Neural progenitor cell (in vitro differentiated cells): ENCODE results near the gene ZNF234. TPM values are rescaled to one million over a fixed set of nuclear protein-coding genes. Genes with fewer than 3 reads are reported as not detected.

Experiments used
- DNase-seq: peaks from one replicate; pipeline ENCODE4 v3.0.0-alpha.2; 2016; ENCODE audit warnings: low spot score
- H2AFZ ChIP-seq: fragments of 200-600 bp; sonication (generic); replicated peaks from 2 replicates; pipeline ENCODE4 v1.6.1; 2016; ENCODE audit warnings: antibody characterized with exemption
- H3F3A ChIP-seq: fragments of 200-600 bp; sonication (generic); 2 replicates; pipeline ENCODE4 v1.6.1; 2016; ENCODE audit warnings: antibody characterized with exemption, low read depth
- H3K27ac ChIP-seq: fragments of 200-600 bp; sonication (generic); 2 replicates; pipeline ENCODE4 v1.5.1; 2016; ENCODE audit warnings: mild to moderate bottlenecking
- H3K27me3 ChIP-seq: fragments of 200-600 bp; sonication (generic); 2 replicates; pipeline ENCODE4 v1.6.1; 2016; ENCODE audit warnings: mild to moderate bottlenecking, moderate library complexity
- H3K36me3 ChIP-seq: fragments of 200-600 bp; sonication (generic); 2 replicates; pipeline ENCODE4 v1.5.1; 2016
- H3K4me1 ChIP-seq: fragments of 200-600 bp; sonication (generic); 2 replicates; pipeline ENCODE4 v1.6.1; 2016; ENCODE audit warnings: mixed run types
- H3K4me2 ChIP-seq: fragments of 200-600 bp; sonication (generic); 2 replicates; pipeline ENCODE4 v1.6.1; 2016
- H3K4me3 ChIP-seq: fragments of 200-600 bp; sonication (generic); 2 replicates; pipeline ENCODE4 v1.5.1; 2016
- H3K79me2 ChIP-seq: fragments of 200-600 bp; sonication (generic); 2 replicates; pipeline ENCODE4 v1.6.1; 2016; ENCODE audit warnings: low read depth
- H3K9ac ChIP-seq: fragments of 200-600 bp; sonication (generic); 2 replicates; pipeline ENCODE4 v1.6.1; 2016
- H3K9me3 ChIP-seq: fragments of 200-600 bp; sonication (generic); 2 replicates; pipeline ENCODE4 v1.5.1; 2016; ENCODE audit warnings: low read depth
- H4K20me1 ChIP-seq: fragments of 200-600 bp; sonication (generic); 2 replicates; pipeline ENCODE4 v1.6.1; 2016; ENCODE audit warnings: low read depth
- H3K27ac Mint-ChIP-seq: 3 replicates; pipeline ENCODE4 v1.8.0; 2021; ENCODE audit warnings: mixed read lengths
- H3K27me3 Mint-ChIP-seq: 2 replicates; pipeline ENCODE4 v1.8.0; 2022; ENCODE audit warnings: low read depth, mild to moderate bottlenecking, inconsistent platforms, moderate library complexity, mixed read lengths; ENCODE audit not compliant: insufficient read depth
- H3K36me3 Mint-ChIP-seq: 3 replicates; pipeline ENCODE4 v1.8.0; 2021; ENCODE audit warnings: mixed read lengths
- H3K4me1 Mint-ChIP-seq: 3 replicates; pipeline ENCODE4 v1.8.0; 2021; ENCODE audit warnings: mixed read lengths
- H3K4me3 Mint-ChIP-seq: 3 replicates; pipeline ENCODE4 v1.8.0; 2021; ENCODE audit warnings: mild to moderate bottlenecking, moderate library complexity, mixed read lengths
- H3K9me3 Mint-ChIP-seq: 3 replicates; pipeline ENCODE4 v1.8.0; 2020; ENCODE audit warnings: mixed read lengths
- EZH2 ChIP-seq: fragments of 200-600 bp; sonication (generic); IDR thresholded peaks from 2 replicates; pipeline ENCODE4 v1.6.1; 2017; ENCODE audit warnings: antibody characterized with exemption, mild to moderate bottlenecking, moderate library complexity
- EZH2phosphoT487 ChIP-seq: fragments of 200-600 bp; sonication (generic); IDR thresholded peaks from 2 replicates; pipeline ENCODE4 v1.6.1; 2017; ENCODE audit warnings: antibody characterized with exemption
- total RNA-seq: library from RNA; depleted of rRNA; stranded (reverse); fragments of >200 nt; gene quantifications from 2 replicates; pipeline ENCODE4 v1.2.3, GENCODE V29; 2015; ENCODE audit warnings: low replicate concordance
- TF ChIP-seq, protein P1 (sequence below): fragments of 200-600 bp; sonication (generic); IDR thresholded peaks from 2 replicates; pipeline ENCODE4 v1.5.1; 2017; ENCODE audit warnings: antibody characterized with exemption, mild to moderate bottlenecking

The ZNF234 gene
- total RNA-seq, 1 donor from 2014 or later: 14.1 TPM

DNA sequence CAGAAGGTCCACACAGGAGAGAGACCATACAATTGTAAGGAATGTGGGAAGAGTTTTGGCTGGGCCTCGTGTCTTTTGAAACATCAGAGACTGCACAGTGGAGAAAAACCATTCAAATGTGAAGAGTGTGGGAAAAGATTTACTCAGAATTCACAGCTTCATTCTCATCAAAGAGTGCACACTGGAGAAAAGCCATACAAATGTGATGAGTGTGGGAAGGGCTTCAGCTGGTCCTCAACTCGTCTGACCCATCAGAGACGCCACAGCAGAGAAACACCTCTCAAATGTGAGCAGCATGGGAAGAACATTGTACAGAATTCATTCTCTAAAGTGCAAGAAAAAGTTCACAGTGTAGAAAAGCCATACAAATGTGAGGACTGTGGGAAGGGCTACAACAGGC lies 33.6 kb upstream of the ZNF234 start:
- Histone ChIP-seq H2AFZ (no peak overlapping the region), H3K36me3 (peaks cover 48% of the 10 kb centered on the region), H4K20me1 (no peaks in the 10 kb centered on the region), H3K4me2 (no peak overlapping the region), H3F3A (peaks cover 17% of the 10 kb centered on the region), H3K27ac (no peak overlapping the region), H3K9me3 (peaks cover 36% of the 10 kb centered on the region), H3K27me3 (no peaks in the 10 kb centered on the region), H3K9ac (no peak overlapping the region), H3K79me2 (peaks cover 10% of the 10 kb centered on the region), H3K4me3 (no peak overlapping the region), H3K4me1 (no peaks in the 10 kb centered on the region)
- TF ChIP-seq EZH2phosphoT487 (no peak), EZH2 (no peak)
- TF ChIP-seq, protein P1, sequence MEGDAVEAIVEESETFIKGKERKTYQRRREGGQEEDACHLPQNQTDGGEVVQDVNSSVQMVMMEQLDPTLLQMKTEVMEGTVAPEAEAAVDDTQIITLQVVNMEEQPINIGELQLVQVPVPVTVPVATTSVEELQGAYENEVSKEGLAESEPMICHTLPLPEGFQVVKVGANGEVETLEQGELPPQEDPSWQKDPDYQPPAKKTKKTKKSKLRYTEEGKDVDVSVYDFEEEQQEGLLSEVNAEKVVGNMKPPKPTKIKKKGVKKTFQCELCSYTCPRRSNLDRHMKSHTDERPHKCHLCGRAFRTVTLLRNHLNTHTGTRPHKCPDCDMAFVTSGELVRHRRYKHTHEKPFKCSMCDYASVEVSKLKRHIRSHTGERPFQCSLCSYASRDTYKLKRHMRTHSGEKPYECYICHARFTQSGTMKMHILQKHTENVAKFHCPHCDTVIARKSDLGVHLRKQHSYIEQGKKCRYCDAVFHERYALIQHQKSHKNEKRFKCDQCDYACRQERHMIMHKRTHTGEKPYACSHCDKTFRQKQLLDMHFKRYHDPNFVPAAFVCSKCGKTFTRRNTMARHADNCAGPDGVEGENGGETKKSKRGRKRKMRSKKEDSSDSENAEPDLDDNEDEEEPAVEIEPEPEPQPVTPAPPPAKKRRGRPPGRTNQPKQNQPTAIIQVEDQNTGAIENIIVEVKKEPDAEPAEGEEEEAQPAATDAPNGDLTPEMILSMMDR: no peak
- Mint-ChIP-seq H3K27ac (no peak overlapping the region), H3K4me1 (peaks cover 7% of the 10 kb centered on the region), H3K36me3 (peaks cover 63% of the 10 kb centered on the region), H3K9me3 (peaks cover 55% of the 10 kb centered on the region), H3K27me3 (peaks cover 2% of the 10 kb centered on the region), H3K4me3 (no peak overlapping the region)
- DNase-seq: no peak

DNA sequence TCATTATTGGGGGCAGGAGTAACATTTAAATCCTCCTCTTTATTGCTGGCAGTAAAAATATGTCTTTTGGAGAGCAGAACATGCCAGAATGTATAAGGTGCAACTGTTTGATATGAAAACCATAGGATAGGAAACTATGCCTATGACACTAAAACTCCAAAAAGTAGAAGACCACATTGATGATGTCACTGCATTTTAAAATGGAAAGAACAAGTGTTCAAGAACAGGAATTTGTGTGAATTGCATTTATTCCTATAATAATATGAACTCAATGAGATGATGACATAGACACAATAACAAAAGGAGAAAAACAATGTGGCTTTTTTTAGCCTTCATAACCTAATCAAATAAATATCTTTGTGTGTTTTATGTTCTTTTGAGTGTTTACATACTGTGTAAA lies 31.9 kb upstream of the ZNF234 start:
- Mint-ChIP-seq H3K36me3 (peaks cover 54% of the 10 kb centered on the region), H3K4me3 (no peak overlapping the region), H3K27ac (no peak overlapping the region), H3K27me3 (peaks cover 2% of the 10 kb centered on the region), H3K4me1 (peaks cover 10% of the 10 kb centered on the region), H3K9me3 (peaks cover 51% of the 10 kb centered on the region)
- H3K4me1 ChIP-seq: peaks cover 4% of the 10 kb centered on the region
- H4K20me1 ChIP-seq: no peaks in the 10 kb centered on the region
- DNase-seq: no peak
- H3K9me3 ChIP-seq: peaks cover 36% of the 10 kb centered on the region
- H3K4me2 ChIP-seq: no peak overlapping the region
- no peak overlapping the region for H3K27ac ChIP-seq
- no peak overlapping the region for H3K9ac ChIP-seq
- TF ChIP-seq, protein P1: no peak
- TF ChIP-seq EZH2: no peak
- no peak for TF ChIP-seq EZH2phosphoT487
- H3F3A ChIP-seq: peaks cover 17% of the 10 kb centered on the region
- H3K79me2 ChIP-seq: peaks cover 20% of the 10 kb centered on the region
- no peak overlapping the region for H3K4me3 ChIP-seq
- H2AFZ ChIP-seq: no peak overlapping the region
- peaks cover 36% of the 10 kb centered on the region for H3K36me3 ChIP-seq
- no peaks in the 10 kb centered on the region for H3K27me3 ChIP-seq

DNA sequence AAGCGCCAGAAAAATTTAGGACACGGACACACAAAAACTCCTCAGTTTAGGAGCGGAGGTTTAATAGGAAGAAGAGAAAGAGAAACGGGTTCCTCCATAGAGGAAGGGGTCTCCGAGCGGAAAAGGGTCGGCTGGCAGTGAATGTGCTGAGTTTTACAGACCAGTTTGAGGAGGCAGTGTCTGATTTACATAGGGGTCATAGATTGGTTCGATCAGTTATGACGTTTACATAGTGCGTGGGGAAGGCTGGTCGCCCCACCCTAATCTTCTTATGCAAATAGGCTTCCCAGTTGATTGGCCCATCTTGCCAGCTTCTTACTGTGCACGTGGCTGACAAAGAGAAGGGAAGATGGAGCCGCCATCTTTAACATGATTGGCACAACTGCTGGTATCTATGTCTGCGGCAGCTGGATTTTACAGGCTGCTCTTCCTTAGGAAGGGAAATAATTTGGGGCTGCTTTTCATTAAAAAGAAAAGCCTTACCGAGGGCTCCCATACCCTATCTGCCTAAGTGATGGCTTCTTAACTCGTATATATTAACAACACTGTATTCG lies 29.4 kb upstream of the ZNF234 start:
- peaks cover 29% of the 10 kb centered on the region for H3K79me2 ChIP-seq
- H2AFZ ChIP-seq: no peak overlapping the region
- peak overlapping the region; percentile 80 for H3K4me2 ChIP-seq
- Mint-ChIP-seq H3K27me3 (peaks cover 2% of the 10 kb centered on the region), H3K4me1 (peaks cover 13% of the 10 kb centered on the region), H3K4me3 (peak overlapping the region; percentile 100), H3K36me3 (peaks cover 38% of the 10 kb centered on the region), H3K27ac (no peak overlapping the region), H3K9me3 (peaks cover 33% of the 10 kb centered on the region)
- H3K4me3 ChIP-seq: peak overlapping the region; percentile 94
- peaks cover 20% of the 10 kb centered on the region for H3K36me3 ChIP-seq
- H3K9me3 ChIP-seq: peaks cover 31% of the 10 kb centered on the region
- peak; percentile 84 for DNase-seq
- H3K27me3 ChIP-seq: no peaks in the 10 kb centered on the region
- peaks cover 17% of the 10 kb centered on the region for H3F3A ChIP-seq
- H3K9ac ChIP-seq: peak overlapping the region; percentile 28
- H4K20me1 ChIP-seq: no peaks in the 10 kb centered on the region
- no peak for TF ChIP-seq EZH2
- TF ChIP-seq, protein P1: no peak
- no peak for TF ChIP-seq EZH2phosphoT487
- peaks cover 4% of the 10 kb centered on the region for H3K4me1 ChIP-seq
- peak overlapping the region; percentile 38 for H3K27ac ChIP-seq
